ENCODE data around the gene CAB39L. TPM values are rescaled to one million over a fixed set of nuclear protein-coding genes. Genes with fewer than 3 reads are reported as not detected.
"Not testable (repeated sequence)": the region's sequence is repeated elsewhere in the genome, so short reads cannot be mapped to it uniquely, and the experiment has no call there.

CAB39L gene
- total RNA-seq, 2 donors from 2014 or later: 5.3 to 8.6 TPM

- Mint-ChIP-seq H3K27ac (no peak overlapping the region), H3K36me3 (ENCODE audit: low read depth) (peaks cover 3% of the 10 kb centered on the region), H3K4me1 (peaks cover 9% of the 10 kb centered on the region), H3K4me3 (no peak overlapping the region), H3K27me3 (ENCODE audit: insufficient read depth) (no peaks in the 10 kb centered on the region), H3K9me3 (no peaks in the 10 kb centered on the region)
- no peaks in the 10 kb centered on the region for H3K36me3 ChIP-seq (ENCODE audit: control insufficient read depth, insufficient read depth, low read length)
- WGBS, 2 experiments (ENCODE audit: insufficient coverage in 1 of 2, insufficient read length in 1 of 2): 92 to 100% methylated on average over 3 to 4 of the region's 4 CpGs
- no peak overlapping the region for H3K27ac ChIP-seq (ENCODE audit: low read depth, low read length)
- no peak overlapping the region for H3K4me3 ChIP-seq (ENCODE audit: low read length)
- H3K4me1 ChIP-seq (ENCODE audit: control insufficient read depth, insufficient read depth, low read length): no peaks in the 10 kb centered on the region
- H3K9ac ChIP-seq (ENCODE audit: extremely low read depth, low read length, poor library complexity, severe bottlenecking): no peak overlapping the region
- DNase-seq: no peak
- no peaks in the 10 kb centered on the region for H3K9me3 ChIP-seq (ENCODE audit: control insufficient read depth, low read length)
- TF ChIP-seq, protein P1, sequence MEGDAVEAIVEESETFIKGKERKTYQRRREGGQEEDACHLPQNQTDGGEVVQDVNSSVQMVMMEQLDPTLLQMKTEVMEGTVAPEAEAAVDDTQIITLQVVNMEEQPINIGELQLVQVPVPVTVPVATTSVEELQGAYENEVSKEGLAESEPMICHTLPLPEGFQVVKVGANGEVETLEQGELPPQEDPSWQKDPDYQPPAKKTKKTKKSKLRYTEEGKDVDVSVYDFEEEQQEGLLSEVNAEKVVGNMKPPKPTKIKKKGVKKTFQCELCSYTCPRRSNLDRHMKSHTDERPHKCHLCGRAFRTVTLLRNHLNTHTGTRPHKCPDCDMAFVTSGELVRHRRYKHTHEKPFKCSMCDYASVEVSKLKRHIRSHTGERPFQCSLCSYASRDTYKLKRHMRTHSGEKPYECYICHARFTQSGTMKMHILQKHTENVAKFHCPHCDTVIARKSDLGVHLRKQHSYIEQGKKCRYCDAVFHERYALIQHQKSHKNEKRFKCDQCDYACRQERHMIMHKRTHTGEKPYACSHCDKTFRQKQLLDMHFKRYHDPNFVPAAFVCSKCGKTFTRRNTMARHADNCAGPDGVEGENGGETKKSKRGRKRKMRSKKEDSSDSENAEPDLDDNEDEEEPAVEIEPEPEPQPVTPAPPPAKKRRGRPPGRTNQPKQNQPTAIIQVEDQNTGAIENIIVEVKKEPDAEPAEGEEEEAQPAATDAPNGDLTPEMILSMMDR (conservative IDR thresholded peaks at IDR 0.05): no peak
- H3K27me3 ChIP-seq (ENCODE audit: control insufficient read depth, insufficient read depth, low read length, poor library complexity, severe bottlenecking): no peaks in the 10 kb centered on the region
These were observed 146.5 kb downstream of the CAB39L start for GRCh38 chr13:49297338-49297737.

DNA sequence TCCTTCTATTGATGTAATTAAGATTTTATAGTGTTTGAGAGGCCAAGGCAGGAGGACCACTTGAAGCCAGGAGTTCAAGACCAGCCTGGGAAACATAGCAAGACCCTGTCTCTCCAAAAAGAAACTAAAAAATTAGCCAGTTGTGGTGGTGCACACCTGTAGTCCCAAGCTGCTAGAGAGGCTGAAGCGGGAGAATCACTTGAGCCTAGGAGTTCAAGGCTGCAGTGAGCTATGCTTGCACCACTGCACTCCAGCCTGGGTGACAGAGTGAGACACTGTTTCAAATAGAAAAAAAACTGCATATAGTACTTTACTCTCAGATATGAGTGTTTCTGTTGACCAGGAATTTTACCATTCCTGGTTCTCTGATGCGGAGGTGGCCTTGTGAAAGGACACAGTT is 147.2 kb downstream of the CAB39L start:
- H3K9me3 Mint-ChIP-seq: no peaks in the 10 kb centered on the region
- no peak overlapping the region for H3K27ac Mint-ChIP-seq

GRCh38 chr13:49295244-49295643 is 148.6 kb downstream of the CAB39L start:
- H3K27me3 ChIP-seq (ENCODE audit: control insufficient read depth, insufficient read depth, low read length, poor library complexity, severe bottlenecking): no peaks in the 10 kb centered on the region
- no peak overlapping the region for H3K9ac ChIP-seq (ENCODE audit: extremely low read depth, low read length, poor library complexity, severe bottlenecking)
- H3K4me3 ChIP-seq (ENCODE audit: low read length): no peak overlapping the region
- Mint-ChIP-seq H3K27me3 (ENCODE audit: insufficient read depth) (no peaks in the 10 kb centered on the region), H3K27ac (no peak overlapping the region), H3K4me3 (no peak overlapping the region), H3K36me3 (ENCODE audit: low read depth) (peaks cover 3% of the 10 kb centered on the region), H3K9me3 (no peaks in the 10 kb centered on the region), H3K4me1 (peaks cover 7% of the 10 kb centered on the region)
- no peak for DNase-seq
- no peaks in the 10 kb centered on the region for H3K36me3 ChIP-seq (ENCODE audit: control insufficient read depth, insufficient read depth, low read length)
- WGBS, 2 experiments (ENCODE audit: insufficient coverage in 1 of 2, insufficient read length in 1 of 2): 85 to 100% methylated on average over 2 to 6 of the region's 6 CpGs
- no peaks in the 10 kb centered on the region for H3K4me1 ChIP-seq (ENCODE audit: control insufficient read depth, insufficient read depth, low read length)
- no peaks in the 10 kb centered on the region for H3K9me3 ChIP-seq (ENCODE audit: control insufficient read depth, low read length)
- TF ChIP-seq, protein P1 (conservative IDR thresholded peaks at IDR 0.05): no peak
- no peak overlapping the region for H3K27ac ChIP-seq (ENCODE audit: low read depth, low read length)

More for the DNA sequence above, 147.2 kb downstream of the CAB39L start:
- Mint-ChIP-seq H3K4me1 (peaks cover 9% of the 10 kb centered on the region), H3K4me3 (no peak overlapping the region), H3K36me3 (ENCODE audit: low read depth) (peaks cover 3% of the 10 kb centered on the region), H3K27me3 (ENCODE audit: insufficient read depth) (no peaks in the 10 kb centered on the region)
- no peak overlapping the region for H3K9ac ChIP-seq (ENCODE audit: extremely low read depth, low read length, poor library complexity, severe bottlenecking)
- no peak overlapping the region for H3K4me3 ChIP-seq (ENCODE audit: low read length)
- no peak overlapping the region for H3K27ac ChIP-seq (ENCODE audit: low read depth, low read length)
- H3K27me3 ChIP-seq (ENCODE audit: control insufficient read depth, insufficient read depth, low read length, poor library complexity, severe bottlenecking): no peaks in the 10 kb centered on the region
- TF ChIP-seq, protein P1 (conservative IDR thresholded peaks at IDR 0.05): no peak
- no peak for DNase-seq
- WGBS, 2 experiments (ENCODE audit: insufficient coverage in 1 of 2, insufficient read length in 1 of 2): 96 to 100% methylated on average over 2 of the region's 2 CpGs
- no peaks in the 10 kb centered on the region for H3K9me3 ChIP-seq (ENCODE audit: control insufficient read depth, low read length)
- no peaks in the 10 kb centered on the region for H3K4me1 ChIP-seq (ENCODE audit: control insufficient read depth, insufficient read depth, low read length)
- no peaks in the 10 kb centered on the region for H3K36me3 ChIP-seq (ENCODE audit: control insufficient read depth, insufficient read depth, low read length)

DNA sequence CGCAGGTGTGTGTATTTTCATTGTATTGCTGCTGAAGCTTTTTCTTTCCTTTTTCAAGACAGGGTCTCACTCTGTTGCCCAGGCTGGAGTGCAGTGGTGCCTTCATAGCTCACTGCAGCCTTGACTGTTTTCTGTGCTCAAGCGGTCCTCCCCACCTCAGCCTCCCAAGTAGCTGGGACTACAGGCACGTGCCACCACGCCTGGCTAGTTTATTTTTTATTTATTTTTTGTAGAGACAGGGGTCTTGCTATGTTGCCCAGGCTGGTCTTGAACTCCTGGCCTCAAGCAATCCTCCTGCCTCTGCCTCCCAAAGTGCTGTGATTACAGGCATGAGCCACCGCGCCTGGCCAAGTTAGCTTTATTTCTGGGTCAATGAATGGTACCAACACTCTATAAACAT is 149.1 kb downstream of the CAB39L start:
- not testable (repeated sequence) for H3K27ac Mint-ChIP-seq; H3K4me3 Mint-ChIP-seq; H3K36me3 ChIP-seq (ENCODE audit: control insufficient read depth, insufficient read depth, low read length); DNase-seq; H3K27me3 Mint-ChIP-seq (ENCODE audit: insufficient read depth); H3K27me3 ChIP-seq (ENCODE audit: control insufficient read depth, insufficient read depth, low read length, poor library complexity, severe bottlenecking); H3K9me3 ChIP-seq (ENCODE audit: control insufficient read depth, low read length); H3K4me1 ChIP-seq (ENCODE audit: control insufficient read depth, insufficient read depth, low read length); H3K4me1 Mint-ChIP-seq; H3K27ac ChIP-seq (ENCODE audit: low read depth, low read length); H3K4me3 ChIP-seq (ENCODE audit: low read length); H3K9me3 Mint-ChIP-seq; H3K9ac ChIP-seq (ENCODE audit: extremely low read depth, low read length, poor library complexity, severe bottlenecking); H3K36me3 Mint-ChIP-seq (ENCODE audit: low read depth)
- 95 to 97% methylated on average over 3 to 6 of the region's 6 CpGs for WGBS, 2 experiments (ENCODE audit: insufficient coverage in 1 of 2, insufficient read length in 1 of 2)
